B cell (primary cell): Measurements from ENCODE around the gene CACNG4. TPM values are rescaled to one million over a fixed set of nuclear protein-coding genes. Genes with fewer than 3 reads are reported as not detected.

Experiments used
- ATAC-seq: fragments of 200-7000 bp; cut with Tn5 transposase; one replicate; pipeline ENCODE4 v1.10.0; 2021; ENCODE audit warnings: low read depth, mild to moderate bottlenecking, moderate number of reproducible peaks, moderate library complexity
- CTCF ChIA-PET: fragments of 350-600 bp; sonication (Branson Sonifier 250); formaldehyde crosslinking; loops from one replicate; lab custom pipeline; 2021; ENCODE audit warnings: antibody characterized with exemption, inconsistent platforms; lab: Charles Lee
- POLR2A ChIA-PET: fragments of 350-600 bp; sonication (Branson Sonifier 250); formaldehyde crosslinking; loops from one replicate; lab custom pipeline; 2021; ENCODE audit warnings: antibody characterized with exemption; lab: Charles Lee
- DNase-seq: peaks from one replicate; pipeline ENCODE4 v3.0.0; 2013
- H2AFZ ChIP-seq: 2 replicates; pipeline ENCODE4 v1.6.1; 2012; ENCODE audit warnings: mild to moderate bottlenecking, low read depth, low read length; ENCODE audit not compliant: insufficient read depth, poor library complexity, severe bottlenecking
- H3K27ac ChIP-seq, 2 donors: 1 replicate in 1 of 2; 2 replicates in 1 of 2; pipeline ENCODE4 v1.5.1; 2012 to 2013; ENCODE audit warnings: low read length in 2 of 2, mild to moderate bottlenecking in 2 of 2, moderate library complexity in 1 of 2
- H3K27me3 ChIP-seq, 4 experiments: fragments of 200-600 bp in 1 of 4; sonication (generic) in 1 of 4; replicated peaks in 1 of 4; 1 replicate in 2 of 4; 2 replicates in 2 of 4; pipeline versions ENCODE4 v1.6.1 to v1.7.0; 2013 to 2016; ENCODE audit warnings: low read length in 3 of 4, mild to moderate bottlenecking in 2 of 4, mixed read lengths in 1 of 4, moderate library complexity in 1 of 4; ENCODE audit not compliant: insufficient read depth in 4 of 4, control insufficient read depth in 3 of 4; ENCODE audit errors: control extremely low read depth in 1 of 4
- H3K36me3 ChIP-seq, 2 experiments: replicated peaks in 1 of 2; 1 replicate in 1 of 2; 2 replicates in 1 of 2; pipeline versions ENCODE4 v1.6.1 to v1.7.1; 2013; ENCODE audit warnings: low read length in 1 of 2; ENCODE audit not compliant: insufficient read depth in 2 of 2, control insufficient read depth in 1 of 2; ENCODE audit errors: control extremely low read depth in 1 of 2, extremely low read depth in 1 of 2
- H3K4me1 ChIP-seq, 2 donors: fragments of 200-600 bp in 1 of 2; sonication (generic) in 1 of 2; 1 replicate in 1 of 2; 2 replicates in 1 of 2; pipeline versions ENCODE4 v1.5.1 to v1.6.1; 2013 to 2017; ENCODE audit warnings: low read length in 2 of 2; ENCODE audit not compliant: control insufficient read depth in 2 of 2, insufficient read depth in 2 of 2
- H3K4me2 ChIP-seq: replicated peaks from 2 replicates; pipeline ENCODE3; 2012; ENCODE audit warnings: mild to moderate bottlenecking, low read depth, low read length; ENCODE audit not compliant: poor library complexity, severe bottlenecking
- H3K4me3 ChIP-seq, 5 experiments: fragments of 200-600 bp in 1 of 5; sonication (generic) in 1 of 5; 1 replicate in 3 of 5; 2 replicates in 2 of 5; pipeline versions ENCODE4 v1.5.1 to v1.7.0; 2011 to 2016; ENCODE audit warnings: low read length in 4 of 5, mild to moderate bottlenecking in 4 of 5, low read depth in 2 of 5, control low read depth in 1 of 5, moderate library complexity in 1 of 5; ENCODE audit not compliant: insufficient read depth in 1 of 5; ENCODE audit errors: control extremely low read depth in 1 of 5, extremely low read depth in 1 of 5
- H3K79me2 ChIP-seq: fragments of 200-600 bp; sonication (generic); one replicate; pipeline ENCODE4 v1.6.0; 2016; ENCODE audit warnings: low read length; ENCODE audit not compliant: control insufficient read depth, insufficient read depth
- H3K9ac ChIP-seq: fragments of 200-600 bp; sonication (generic); 2 replicates; pipeline ENCODE4 v1.6.1; 2017; ENCODE audit warnings: mild to moderate bottlenecking, low read length, moderate library complexity
- H3K9me3 ChIP-seq, 3 donors: one replicate each; pipeline versions ENCODE4 v1.6.1 to v1.7.1; 2013; ENCODE audit warnings: low read length in 2 of 3; ENCODE audit not compliant: control insufficient read depth in 2 of 3, insufficient read depth in 1 of 3; ENCODE audit errors: control extremely low read depth in 1 of 3
- H4K20me1 ChIP-seq: 2 replicates; pipeline ENCODE4 v1.6.0; 2012; ENCODE audit warnings: mild to moderate bottlenecking, low read length; ENCODE audit not compliant: insufficient read depth, control insufficient read depth, poor library complexity, severe bottlenecking
- H3K27ac Mint-ChIP-seq: one replicate; pipeline ENCODE4 v1.8.0; 2021; ENCODE audit warnings: mixed read lengths
- H3K27me3 Mint-ChIP-seq: one replicate; pipeline ENCODE4 v1.8.0; 2021; ENCODE audit warnings: mixed read lengths
- H3K4me1 Mint-ChIP-seq: one replicate; pipeline ENCODE4 v1.8.0; 2021; ENCODE audit warnings: mixed read lengths
- H3K4me3 Mint-ChIP-seq: one replicate; pipeline ENCODE4 v1.8.0; 2021; ENCODE audit warnings: mixed read lengths
- H3K9me3 Mint-ChIP-seq: one replicate; pipeline ENCODE4 v1.8.0; 2022; ENCODE audit warnings: mixed read lengths; ENCODE audit not compliant: insufficient read depth
- EZH2 ChIP-seq: IDR thresholded peaks from 2 replicates; pipeline ENCODE4 v1.6.1; 2012; ENCODE audit warnings: borderline replicate concordance, low read depth, mild to moderate bottlenecking, moderate library complexity, low read length; ENCODE audit not compliant: insufficient read depth, poor library complexity, severe bottlenecking
- WGBS: methylation state at CpG from one replicate; pipeline ENCODE4 v1.1.5; 2013; ENCODE audit warnings: missing lambda C conversion rate; ENCODE audit not compliant: insufficient coverage; 5-methylcytosine and 5-hydroxymethylcytosine counted together
- intact Hi-C: fragments of 100-400 bp; cut with micrococcal nuclease; formaldehyde crosslinking; loops from one replicate; pipeline ENCODE4 v1.10.0; 2022
- polyA plus RNA-seq: library from polyadenylated mRNA; depleted of rRNA; stranded (reverse); fragments of >200 nt; gene quantifications from 2 replicates; pipeline ENCODE4 v1.2.3, GENCODE V29; 2012
- total RNA-seq, 2 donors: library from RNA; stranded (reverse); fragments of 120-200 nt in 1 of 2; gene quantifications; 1 replicate in 1 of 2; 2 replicates in 1 of 2; pipeline versions ENCODE4 v1.2.3 to v1.2.4, GENCODE V29; 2013 to 2022
- TF ChIP-seq, protein P1 (sequence below): fragments of 200-600 bp; IDR thresholded peaks from one replicate; pipeline ENCODE4 v1.8.0; 2022; ENCODE audit warnings: antibody characterized with exemption, mild to moderate bottlenecking

Gene CACNG4
- total and polyA plus RNA-seq, 2 donors (not counting 1 experiment from before 2014, with no cell fraction given): not detected

GRCh38 chr17:66918896-66919295 lies 45.6 kb upstream of the CACNG4 start:
- Histone ChIP-seq H3K9me3 (peaks cover 0 to 9% (median 0%) of the 10 kb centered on the region in 3 donors), H4K20me1 (no peaks in the 10 kb centered on the region), H3K4me3 (no peak overlapping the region), H3K27me3 (peaks cover 0 to 2% (median 0%) of the 10 kb centered on the region in 4 experiments), H3K4me1 (no peaks in the 10 kb centered on the region), H3K27ac (no peak overlapping the region), H3K9ac (no peak overlapping the region), H3K4me2 (no peak overlapping the region), H2AFZ (no peak overlapping the region), H3K79me2 (no peaks in the 10 kb centered on the region), H3K36me3 (no peaks in the 10 kb centered on the region)
- WGBS: 76% methylated on average over 6 of the region's 12 CpGs
- H3K9me3 Mint-ChIP-seq: peaks cover 13% of the 10 kb centered on the region
- H3K4me3 Mint-ChIP-seq: no peak overlapping the region
- peaks cover 38% of the 10 kb centered on the region for H3K27me3 Mint-ChIP-seq
- intact Hi-C loops: no loop called here
- no peak for TF ChIP-seq EZH2
- TF ChIP-seq, protein P1, sequence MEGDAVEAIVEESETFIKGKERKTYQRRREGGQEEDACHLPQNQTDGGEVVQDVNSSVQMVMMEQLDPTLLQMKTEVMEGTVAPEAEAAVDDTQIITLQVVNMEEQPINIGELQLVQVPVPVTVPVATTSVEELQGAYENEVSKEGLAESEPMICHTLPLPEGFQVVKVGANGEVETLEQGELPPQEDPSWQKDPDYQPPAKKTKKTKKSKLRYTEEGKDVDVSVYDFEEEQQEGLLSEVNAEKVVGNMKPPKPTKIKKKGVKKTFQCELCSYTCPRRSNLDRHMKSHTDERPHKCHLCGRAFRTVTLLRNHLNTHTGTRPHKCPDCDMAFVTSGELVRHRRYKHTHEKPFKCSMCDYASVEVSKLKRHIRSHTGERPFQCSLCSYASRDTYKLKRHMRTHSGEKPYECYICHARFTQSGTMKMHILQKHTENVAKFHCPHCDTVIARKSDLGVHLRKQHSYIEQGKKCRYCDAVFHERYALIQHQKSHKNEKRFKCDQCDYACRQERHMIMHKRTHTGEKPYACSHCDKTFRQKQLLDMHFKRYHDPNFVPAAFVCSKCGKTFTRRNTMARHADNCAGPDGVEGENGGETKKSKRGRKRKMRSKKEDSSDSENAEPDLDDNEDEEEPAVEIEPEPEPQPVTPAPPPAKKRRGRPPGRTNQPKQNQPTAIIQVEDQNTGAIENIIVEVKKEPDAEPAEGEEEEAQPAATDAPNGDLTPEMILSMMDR: no peak
- H3K27ac Mint-ChIP-seq: no peak overlapping the region
- ChIA-PET CTCF (interaction anchor here (1.2 kb wide), 1 partner anchor 9 kb away, joined by 3 read pairs; no protein-coding TSS in a partner anchor), POLR2A (no interaction called here)
- no peak for ATAC-seq
- no peaks in the 10 kb centered on the region for H3K4me1 Mint-ChIP-seq
- no peak for DNase-seq

- ATAC-seq: no peak
- POLR2A ChIA-PET: no interaction called here
- TF ChIP-seq, protein P1: no peak
- TF ChIP-seq EZH2: no peak
Measured at GRCh38 chr17:66920435-66920834, 44.1 kb upstream of the CACNG4 start.

More at GRCh38 chr17:66920435-66920834, 44.1 kb upstream of the CACNG4 start:
- no peak overlapping the region for H3K4me3 Mint-ChIP-seq
- Histone ChIP-seq H3K4me3 (no peak overlapping the region), H4K20me1 (no peaks in the 10 kb centered on the region), H3K79me2 (no peaks in the 10 kb centered on the region), H2AFZ (no peak overlapping the region), H3K27me3 (peaks cover 0 to 3% (median under 1%) of the 10 kb centered on the region in 4 experiments), H3K4me1 (no peaks in the 10 kb centered on the region), H3K9me3 (peaks cover 0 to 9% (median 0%) of the 10 kb centered on the region in 3 donors), H3K9ac (no peak overlapping the region), H3K36me3 (no peaks in the 10 kb centered on the region), H3K4me2 (no peak overlapping the region), H3K27ac (no peak overlapping the region)
- intact Hi-C loops: no loop called here
- WGBS: 98% methylated on average over 9 of the region's 9 CpGs
- H3K27me3 Mint-ChIP-seq: peaks cover 29% of the 10 kb centered on the region
- CTCF ChIA-PET: no interaction called here
- no peak overlapping the region for H3K27ac Mint-ChIP-seq
- DNase-seq: no peak
- H3K9me3 Mint-ChIP-seq: peaks cover 13% of the 10 kb centered on the region
- H3K4me1 Mint-ChIP-seq: no peaks in the 10 kb centered on the region
